ENCODE data around the gene DTNBP1. TPM values are rescaled to one million over a fixed set of nuclear protein-coding genes. Genes with fewer than 3 reads are reported as not detected.
A peak's percentile ranks its signal among the peaks of the same experiment; 100 is the strongest.

Gene DTNBP1
- total RNA-seq, 1 donor from 2014 or later: 3.6 TPM

GRCh38 chr6:15588971-15589634 lies 73.7 kb downstream of the DTNBP1 start:
- no peak for DNase-seq (ENCODE audit: low spot score)

GRCh38 chr6:15586503-15586902 lies 76.3 kb downstream of the DTNBP1 start:
- DNase-seq (ENCODE audit: low spot score): no peak

GRCh38 chr6:15585760-15586214 lies 77.0 kb downstream of the DTNBP1 start:
- DNase-seq (ENCODE audit: low spot score): no peak

- DNase-seq (ENCODE audit: low spot score): no peak
Measured at GRCh38 chr6:15582499-15582898, 80.3 kb downstream of the DTNBP1 start.

GRCh38 chr6:15581751-15582150 lies 81.1 kb downstream of the DTNBP1 start:
- peak; percentile 77 for DNase-seq (ENCODE audit: low spot score)

GRCh38 chr6:15580326-15580725 lies 82.5 kb downstream of the DTNBP1 start:
- no peak for DNase-seq (ENCODE audit: low spot score)

GRCh38 chr6:15578716-15579391 lies 84.0 kb downstream of the DTNBP1 start:
- no peak for DNase-seq (ENCODE audit: low spot score)

GRCh38 chr6:15577550-15578171 lies 85.2 kb downstream of the DTNBP1 start:
- DNase-seq (ENCODE audit: low spot score): no peak

GRCh38 chr6:15577106-15577505 lies 85.7 kb downstream of the DTNBP1 start:
- DNase-seq (ENCODE audit: low spot score): no peak

- DNase-seq (ENCODE audit: low spot score): no peak
Measured at GRCh38 chr6:15575357-15576033, 87.3 kb downstream of the DTNBP1 start.

- no peak for DNase-seq (ENCODE audit: low spot score)
Measured at GRCh38 chr6:15574486-15574885, 88.3 kb downstream of the DTNBP1 start.

GRCh38 chr6:15574023-15574422 lies 88.8 kb downstream of the DTNBP1 start:
- no peak for DNase-seq (ENCODE audit: low spot score)

- DNase-seq (ENCODE audit: low spot score): no peak
Measured at GRCh38 chr6:15573384-15573783, 89.4 kb downstream of the DTNBP1 start.

- DNase-seq (ENCODE audit: low spot score): no peak
Measured at GRCh38 chr6:15572296-15573016, 90.4 kb downstream of the DTNBP1 start.

GRCh38 chr6:15570171-15570570 lies 92.7 kb downstream of the DTNBP1 start:
- no peak for DNase-seq (ENCODE audit: low spot score)

GRCh38 chr6:15569035-15569995 lies 93.5 kb downstream of the DTNBP1 start:
- DNase-seq (ENCODE audit: low spot score): peak; percentile 12

GRCh38 chr6:15562977-15563376 lies 99.9 kb downstream of the DTNBP1 start:
- no peak for DNase-seq (ENCODE audit: low spot score)

- DNase-seq (ENCODE audit: low spot score): peak; percentile 10
Measured at GRCh38 chr6:15561447-15562199, 101.2 kb downstream of the DTNBP1 start.

GRCh38 chr6:15560713-15561112 lies 102.1 kb downstream of the DTNBP1 start:
- DNase-seq (ENCODE audit: low spot score): no peak

GRCh38 chr6:15557174-15557573 lies 105.7 kb downstream of the DTNBP1 start:
- DNase-seq (ENCODE audit: low spot score): no peak
